ENCODE data around the gene HS6ST3. TPM values are rescaled to one million over a fixed set of nuclear protein-coding genes. Genes with fewer than 3 reads are reported as not detected.

The HS6ST3 gene
- total and polyA plus RNA-seq, 2 of the 13 experiments (the other 11 are each of a cell fraction or from before 2014, with no cell fraction given), result not detected

DNA sequence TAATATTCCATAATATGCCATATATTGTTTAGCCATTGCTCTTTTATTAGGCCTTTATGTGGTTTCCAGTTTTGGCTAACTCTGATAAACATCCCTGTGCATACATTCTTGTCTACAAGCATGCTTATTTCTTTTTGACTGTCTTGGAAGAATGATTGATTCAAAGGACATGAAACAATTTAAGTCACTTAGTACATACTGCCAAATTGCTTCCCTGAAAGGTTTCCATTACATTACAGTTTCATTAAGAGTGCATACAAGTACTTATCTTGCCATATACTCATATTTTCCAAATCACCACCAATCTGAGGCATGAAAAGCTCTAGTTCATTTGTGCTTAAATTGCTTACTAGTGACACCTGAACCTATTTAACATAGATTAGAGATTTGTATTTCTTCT is 790.5 kb downstream of the HS6ST3 start (continued):
- TF ChIP-seq, protein P1, sequence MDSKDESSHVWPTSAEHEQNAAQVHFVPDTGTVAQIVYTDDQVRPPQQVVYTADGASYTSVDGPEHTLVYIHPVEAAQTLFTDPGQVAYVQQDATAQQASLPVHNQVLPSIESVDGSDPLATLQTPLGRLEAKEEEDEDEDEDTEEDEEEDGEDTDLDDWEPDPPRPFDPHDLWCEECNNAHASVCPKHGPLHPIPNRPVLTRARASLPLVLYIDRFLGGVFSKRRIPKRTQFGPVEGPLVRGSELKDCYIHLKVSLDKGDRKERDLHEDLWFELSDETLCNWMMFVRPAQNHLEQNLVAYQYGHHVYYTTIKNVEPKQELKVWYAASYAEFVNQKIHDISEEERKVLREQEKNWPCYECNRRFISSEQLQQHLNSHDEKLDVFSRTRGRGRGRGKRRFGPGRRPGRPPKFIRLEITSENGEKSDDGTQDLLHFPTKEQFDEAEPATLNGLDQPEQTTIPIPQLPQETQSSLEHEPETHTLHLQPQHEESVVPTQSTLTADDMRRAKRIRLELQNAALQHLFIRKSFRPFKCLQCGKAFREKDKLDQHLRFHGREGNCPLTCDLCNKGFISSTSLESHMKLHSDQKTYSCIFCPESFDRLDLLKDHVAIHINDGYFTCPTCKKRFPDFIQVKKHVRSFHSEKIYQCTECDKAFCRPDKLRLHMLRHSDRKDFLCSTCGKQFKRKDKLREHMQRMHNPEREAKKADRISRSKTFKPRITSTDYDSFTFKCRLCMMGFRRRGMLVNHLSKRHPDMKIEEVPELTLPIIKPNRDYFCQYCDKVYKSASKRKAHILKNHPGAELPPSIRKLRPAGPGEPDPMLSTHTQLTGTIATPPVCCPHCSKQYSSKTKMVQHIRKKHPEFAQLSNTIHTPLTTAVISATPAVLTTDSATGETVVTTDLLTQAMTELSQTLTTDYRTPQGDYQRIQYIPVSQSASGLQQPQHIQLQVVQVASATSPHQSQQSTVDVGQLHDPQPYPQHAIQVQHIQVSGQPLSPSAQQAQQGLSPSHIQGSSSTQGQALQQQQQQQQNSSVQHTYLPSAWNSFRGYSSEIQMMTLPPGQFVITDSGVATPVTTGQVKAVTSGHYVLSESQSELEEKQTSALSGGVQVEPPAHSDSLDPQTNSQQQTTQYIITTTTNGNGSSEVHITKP (CRISPR knock-in tag; IDR thresholded peaks at IDR 0.05; ENCODE audit: low read depth), result no peak
- TF ChIP-seq RARA (CRISPR knock-in tag; IDR thresholded peaks at IDR 0.05), result no peak

Small RNAs within 50 kb of the gene (microRNA-seq; reads per million reads assigned to microRNA genes)
- gene MIR4501, result not detected

Other genes with a start within 250 kb of the HS6ST3 start
- 14.9 and 27.1 TPM in 2 replicates for gene UGGT2, start 36.7 kb upstream of the HS6ST3 start, total RNA-seq (2016; rRNA removed; fragmentation: Illumina TruSeq; extraction: Trizol)
- 13.2 and 13.7 TPM in 2 replicates for gene UGGT2, start 36.7 kb upstream of the HS6ST3 start, polyA plus RNA-seq (2011; rRNA removed)